ENCODE measurements around the gene CACNA2D2.

DNA sequence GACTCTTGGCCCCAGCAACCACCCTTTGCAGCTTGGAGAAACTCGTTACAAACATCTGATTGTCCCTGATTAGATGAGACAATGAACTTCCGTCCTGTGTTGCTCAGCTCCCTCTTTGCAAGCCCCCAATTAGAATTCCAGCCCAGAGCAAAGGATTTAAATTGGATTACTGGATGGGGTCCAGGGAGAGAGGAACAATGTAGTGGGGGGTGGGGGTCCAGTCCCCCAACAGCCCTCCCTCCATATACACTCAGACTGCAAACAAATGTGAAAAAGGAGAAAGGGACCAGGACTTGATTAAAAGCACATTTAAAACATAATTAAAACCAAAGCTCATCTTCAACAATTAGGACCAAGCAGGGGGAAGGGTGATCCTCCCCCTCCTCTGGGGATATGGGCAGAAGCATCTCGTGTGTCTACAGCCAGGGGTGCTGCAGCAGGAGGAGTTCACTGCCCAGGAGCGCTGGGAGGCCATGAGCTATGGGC is 72.4 kb downstream of the CACNA2D2 start:
- TF ChIP-seq EZH2 (IDR thresholded peaks at IDR 0.05; ENCODE audit: borderline replicate concordance, low read length), result no peak
- TF ChIP-seq, protein P1, sequence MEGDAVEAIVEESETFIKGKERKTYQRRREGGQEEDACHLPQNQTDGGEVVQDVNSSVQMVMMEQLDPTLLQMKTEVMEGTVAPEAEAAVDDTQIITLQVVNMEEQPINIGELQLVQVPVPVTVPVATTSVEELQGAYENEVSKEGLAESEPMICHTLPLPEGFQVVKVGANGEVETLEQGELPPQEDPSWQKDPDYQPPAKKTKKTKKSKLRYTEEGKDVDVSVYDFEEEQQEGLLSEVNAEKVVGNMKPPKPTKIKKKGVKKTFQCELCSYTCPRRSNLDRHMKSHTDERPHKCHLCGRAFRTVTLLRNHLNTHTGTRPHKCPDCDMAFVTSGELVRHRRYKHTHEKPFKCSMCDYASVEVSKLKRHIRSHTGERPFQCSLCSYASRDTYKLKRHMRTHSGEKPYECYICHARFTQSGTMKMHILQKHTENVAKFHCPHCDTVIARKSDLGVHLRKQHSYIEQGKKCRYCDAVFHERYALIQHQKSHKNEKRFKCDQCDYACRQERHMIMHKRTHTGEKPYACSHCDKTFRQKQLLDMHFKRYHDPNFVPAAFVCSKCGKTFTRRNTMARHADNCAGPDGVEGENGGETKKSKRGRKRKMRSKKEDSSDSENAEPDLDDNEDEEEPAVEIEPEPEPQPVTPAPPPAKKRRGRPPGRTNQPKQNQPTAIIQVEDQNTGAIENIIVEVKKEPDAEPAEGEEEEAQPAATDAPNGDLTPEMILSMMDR (IDR thresholded peaks at IDR 0.05; ENCODE audit: low read length), result no peak

Data from OCI-LY1 (cell line).